ENCODE data around the gene ZNF460.
"Not testable (repeated sequence)": the region's sequence is repeated elsewhere in the genome, so short reads cannot be mapped to it uniquely, and the experiment has no call there.

The ZNF460 gene

DNA sequence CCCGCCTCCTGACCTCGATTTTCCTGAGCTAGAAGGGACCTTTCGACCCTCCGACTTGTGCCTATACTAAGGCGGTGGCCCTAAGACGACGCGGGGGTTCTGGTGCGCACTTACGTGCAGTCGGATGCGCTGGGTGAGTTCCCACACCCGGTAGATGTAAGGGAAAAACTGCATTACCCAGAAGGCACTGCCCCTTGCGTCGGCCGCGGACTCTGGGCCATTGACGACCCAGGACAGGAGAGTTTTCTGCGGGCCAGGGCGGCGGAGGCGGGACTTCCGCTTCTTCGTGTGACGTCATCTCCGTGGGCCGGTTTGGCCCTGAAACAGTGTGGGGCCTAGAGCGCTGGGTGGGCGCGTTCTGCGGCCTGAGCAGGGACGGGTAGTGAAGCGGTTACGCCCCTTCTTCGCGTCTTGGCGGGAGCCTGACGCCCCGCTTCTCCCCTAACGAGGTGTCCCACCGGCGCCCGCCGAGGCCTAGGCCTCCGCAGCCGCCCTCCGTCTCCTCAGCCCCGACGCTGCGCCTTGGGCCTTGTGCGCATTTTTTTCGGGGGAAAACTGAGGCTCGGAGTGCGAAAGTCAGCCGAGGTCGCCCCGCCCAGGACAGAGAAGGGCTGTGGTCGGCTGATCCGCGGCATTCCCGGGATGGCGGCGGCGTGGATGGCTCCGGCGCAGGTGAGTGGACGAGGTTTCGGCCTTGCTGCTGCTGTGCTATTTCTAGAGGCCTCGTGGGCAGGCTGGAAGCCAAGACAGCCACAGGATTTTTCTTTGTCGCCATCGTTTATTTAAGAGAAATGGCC, at the start of gene ZNF460:
TSS of gene ZNF460 (plus strand) at position 321 of the 797 bp plus-strand sequence. CDS start at position 643, 322 bp downstream.
- DNase-seq: peak; percentile 89

DNA sequence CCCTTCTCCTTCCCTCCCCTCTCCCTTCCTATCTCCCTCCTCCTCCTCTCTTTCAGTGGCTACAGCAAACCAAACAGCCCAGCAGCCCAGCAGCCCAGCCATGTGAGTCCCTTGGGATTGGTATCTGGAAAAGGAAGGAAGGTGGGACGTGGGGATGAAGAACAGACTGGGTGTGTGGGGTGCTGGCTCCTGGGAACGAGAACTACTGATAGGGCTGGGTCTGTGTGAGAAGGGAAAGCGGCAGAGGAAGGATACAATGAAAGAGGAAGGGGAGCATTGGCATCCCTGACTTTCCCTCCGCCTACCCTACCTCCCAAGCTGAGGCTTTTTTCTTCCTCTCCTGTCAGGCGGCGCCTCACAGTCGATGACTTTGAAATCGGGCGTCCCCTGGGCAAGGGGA, 48.6 kb upstream of the ZNF460 start:
- DNase-seq: no peak

- DNase-seq: no peak
Measured at GRCh38 chr19:57233207-57233606, 47.1 kb upstream of the ZNF460 start.

- no peak for DNase-seq
Measured at GRCh38 chr19:57239982-57240310, 40.3 kb upstream of the ZNF460 start.

GRCh38 chr19:57240311-57241090, 39.8 kb upstream of the ZNF460 start, which contains the start of gene ZNF805:
Gene ZNF805 (plus strand): TSS chr19:57240632. CDS start chr19:57240892, 260 bp downstream.
- DNase-seq: peak; percentile 81

- DNase-seq: no peak
Measured at GRCh38 chr19:57241176-57241575, 39.1 kb upstream of the ZNF460 start.

DNA sequence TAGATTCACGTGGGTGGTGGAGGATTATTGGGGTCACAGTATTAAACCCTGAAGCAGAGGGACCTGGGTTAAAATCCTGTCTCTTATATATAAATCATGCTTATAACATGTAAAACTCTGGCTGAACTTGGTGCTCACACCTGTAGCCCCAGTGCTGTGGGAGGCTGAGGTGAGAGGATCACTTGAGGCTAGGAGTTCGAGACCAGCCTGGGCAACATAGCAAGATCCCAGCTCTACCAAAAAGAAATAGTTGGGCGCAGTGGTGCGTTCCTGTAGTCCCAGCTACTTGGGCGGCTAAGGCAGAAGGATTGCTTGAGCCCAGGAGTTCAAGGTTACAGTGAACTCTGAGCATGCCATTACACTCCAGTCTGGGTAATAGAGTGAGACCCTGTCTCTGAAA, 37.5 kb upstream of the ZNF460 start:
- DNase-seq: no peak

GRCh38 chr19:57244513-57244912, 35.8 kb upstream of the ZNF460 start:
- DNase-seq: no peak

DNA sequence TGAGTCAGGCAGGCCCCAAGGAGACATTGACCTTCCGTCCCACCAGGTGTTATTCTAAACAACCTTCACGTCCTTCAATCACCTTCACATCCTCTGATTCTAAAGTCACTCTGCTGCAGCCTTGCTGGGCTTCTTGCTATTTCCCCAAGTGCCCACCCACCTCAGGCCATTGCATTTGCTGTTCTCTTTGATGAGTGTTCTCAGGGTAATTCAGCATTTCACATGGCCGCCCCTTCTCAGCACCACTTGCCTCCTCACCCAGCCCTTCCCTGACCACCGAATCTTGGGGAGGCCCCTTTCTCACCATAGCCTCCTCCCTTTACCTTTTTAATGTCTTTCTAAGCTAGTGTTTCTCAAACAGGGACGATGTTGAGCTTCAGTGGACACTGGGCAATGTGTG, 35.2 kb upstream of the ZNF460 start:
- no peak for DNase-seq

GRCh38 chr19:57245959-57246358, 34.3 kb upstream of the ZNF460 start:
- DNase-seq: no peak

GRCh38 chr19:57248646-57249045, 31.6 kb upstream of the ZNF460 start:
- DNase-seq: no peak

DNA sequence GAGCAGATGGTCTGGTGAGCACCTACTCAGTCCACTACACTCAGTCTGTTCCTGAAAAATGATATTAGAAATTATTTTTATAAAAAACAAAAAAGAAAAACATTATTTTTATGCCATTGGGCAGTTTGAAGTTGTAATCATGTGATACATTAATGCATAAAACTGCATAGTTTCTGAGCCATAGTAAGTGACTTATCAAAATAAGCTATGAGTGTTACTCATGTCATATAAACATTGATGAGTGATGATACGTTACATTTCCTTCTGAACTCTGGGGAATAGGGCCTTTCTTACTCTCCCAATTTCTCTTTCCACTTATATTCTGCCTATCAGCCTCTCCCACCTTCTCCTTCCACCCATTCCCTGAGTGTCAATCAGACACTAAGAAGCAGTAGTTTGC, 31.0 kb upstream of the ZNF460 start:
- DNase-seq: no peak

GRCh38 chr19:57253767-57254166, 26.5 kb upstream of the ZNF460 start:
- not testable (repeated sequence) for DNase-seq

DNA sequence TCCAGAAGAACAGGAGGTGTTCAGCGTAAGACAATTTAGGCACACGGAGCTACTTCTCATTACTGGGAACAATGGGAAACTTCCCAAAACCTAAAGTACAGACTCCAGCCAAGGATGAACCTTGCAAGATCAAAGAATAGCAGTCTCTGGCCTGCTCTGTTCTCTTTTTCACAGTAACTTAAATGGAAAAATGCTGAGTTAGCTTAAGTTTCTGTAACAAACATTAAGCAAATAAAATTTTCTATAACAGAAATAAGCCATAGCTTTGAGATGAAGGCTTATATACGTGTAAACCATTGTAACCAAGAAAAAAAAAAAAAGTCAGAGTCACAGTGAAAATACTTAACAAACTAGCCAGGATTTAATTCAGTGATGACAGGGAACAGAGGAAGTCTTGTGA, 18.2 kb upstream of the ZNF460 start:
- no peak for DNase-seq

- DNase-seq: no peak
Measured at GRCh38 chr19:57263244-57263741, 17.0 kb upstream of the ZNF460 start.

DNA sequence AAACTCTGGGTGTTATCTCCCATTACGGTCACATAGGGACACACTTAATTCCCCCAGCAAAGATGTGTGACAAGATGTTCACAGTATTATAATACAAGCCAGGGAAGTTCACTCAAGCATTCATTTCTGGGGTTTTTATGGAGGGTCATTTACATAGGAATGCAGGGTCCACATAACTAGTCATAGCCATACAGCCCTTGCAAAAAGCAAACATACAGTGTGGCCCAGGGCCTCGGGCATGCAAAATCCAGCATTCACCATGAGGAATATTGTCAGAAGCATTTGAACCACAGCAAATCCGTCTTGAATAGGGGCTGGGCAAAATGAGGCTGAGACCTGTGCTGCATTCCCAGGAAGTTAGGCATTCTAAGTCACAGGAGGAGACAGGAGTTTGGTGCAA, 13.0 kb upstream of the ZNF460 start:
- no peak for DNase-seq

DNA sequence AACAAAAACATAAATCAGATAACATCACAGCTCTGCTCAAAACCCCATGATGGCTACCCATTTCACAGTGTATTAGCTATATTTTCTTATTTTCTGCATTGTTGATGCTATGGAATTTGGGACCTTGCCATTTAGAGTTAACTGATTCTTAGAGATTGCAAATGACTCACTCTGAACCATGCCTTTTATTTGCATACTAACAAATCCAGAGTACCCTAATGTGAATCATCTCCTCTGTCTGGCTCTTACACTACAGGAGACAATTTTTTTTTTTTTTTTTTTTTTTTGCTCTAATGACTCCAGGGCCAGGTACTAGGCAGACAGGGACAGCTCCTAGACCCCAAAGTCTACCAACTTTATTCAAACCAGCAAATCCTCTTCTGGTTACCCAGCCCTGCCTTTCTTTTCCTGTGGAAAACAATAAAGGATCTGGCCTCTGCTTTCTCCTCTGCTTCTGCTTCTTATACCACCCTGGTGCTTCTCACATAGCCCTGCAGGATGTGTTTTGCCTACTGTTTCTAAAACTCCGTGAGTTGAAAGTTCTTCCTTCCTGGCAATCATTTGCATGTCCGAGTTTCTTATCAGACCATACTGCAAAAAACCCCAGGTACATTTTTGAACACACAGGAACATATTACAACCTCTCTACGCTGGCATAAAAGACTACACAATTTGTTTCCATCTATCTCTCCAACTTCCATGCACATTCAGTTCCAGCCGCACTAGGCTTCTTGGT, 10.6 kb upstream of the ZNF460 start:
- DNase-seq: no peak

DNA sequence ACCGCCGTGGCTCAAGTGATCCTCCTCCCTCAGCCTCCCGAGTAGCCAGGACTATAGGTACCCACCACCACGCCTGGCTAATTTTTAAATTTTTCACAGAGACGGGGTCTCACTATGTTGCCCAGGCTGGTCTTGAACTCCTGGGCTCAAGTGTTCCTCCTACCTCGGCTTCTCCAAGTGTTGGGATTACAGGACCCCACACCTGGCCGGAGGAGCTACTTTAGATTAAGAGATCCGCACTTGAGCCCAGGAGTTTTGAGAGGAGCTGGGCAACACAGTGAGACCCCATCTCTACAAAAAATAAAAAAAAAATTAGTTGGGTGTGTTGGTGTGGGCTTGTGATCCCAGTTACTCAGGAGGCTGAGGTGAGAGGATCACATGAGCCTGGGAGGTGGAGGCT, 9.0 kb upstream of the ZNF460 start:
- DNase-seq: no peak

DNA sequence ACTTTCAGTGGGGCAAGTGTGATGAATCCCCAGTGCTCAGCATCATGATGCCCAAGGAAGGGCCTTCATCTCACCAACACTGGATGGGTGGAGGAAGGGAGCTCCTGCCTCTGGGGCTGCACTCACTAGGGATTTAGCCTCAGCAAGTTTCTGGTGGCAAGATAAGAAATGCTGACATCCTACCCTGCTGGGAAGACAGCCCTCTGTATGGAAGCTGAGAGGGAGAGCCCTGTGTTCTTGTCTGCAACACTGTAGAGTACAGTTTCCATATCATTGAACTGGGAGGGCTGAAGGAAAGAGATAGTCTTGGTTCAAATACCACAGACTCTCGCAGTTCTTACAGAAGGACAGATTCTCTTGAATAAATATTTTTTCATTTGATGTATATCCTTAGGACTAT, 7.3 kb upstream of the ZNF460 start:
- no peak for DNase-seq

- no peak for DNase-seq
Measured at GRCh38 chr19:57276430-57276829, 3.9 kb upstream of the ZNF460 start.

GRCh38 chr19:57278481-57278880, 1.8 kb upstream of the ZNF460 start:
- not testable (repeated sequence) for DNase-seq

GRCh38 chr19:57279418-57280164, 694 bp upstream of the ZNF460 start:
- peak; percentile 84 for DNase-seq

GRCh38 chr19:57280962-57281400, 696 bp downstream of the ZNF460 start:
- no peak for DNase-seq

All from NCI-H1436 treated with DMSO at 0.1 percent for 48 hours (cell line).